Activated effector memory CD4-positive, alpha-beta T cell treated with anti-CD3 and anti-CD28 coated beads, Interleukin-2, amount 50 U/mL, for 16 hours (primary cell): ENCODE data around the gene PDK3.
A peak's percentile ranks its signal among the peaks of the same experiment; 100 is the strongest.

Source experiments
- DNase-seq: peaks from one replicate; pipeline ENCODE4 v3.0.0-alpha.2; 2020

PDK3 gene

GRCh38 chrX:24483596-24483995, 18.5 kb downstream of the PDK3 start:
- no peak for DNase-seq

- DNase-seq: no peak
These were observed 20.2 kb downstream of the PDK3 start for GRCh38 chrX:24485323-24485722.

- DNase-seq: no peak
These were observed 21.0 kb downstream of the PDK3 start for GRCh38 chrX:24485976-24486680.

DNA sequence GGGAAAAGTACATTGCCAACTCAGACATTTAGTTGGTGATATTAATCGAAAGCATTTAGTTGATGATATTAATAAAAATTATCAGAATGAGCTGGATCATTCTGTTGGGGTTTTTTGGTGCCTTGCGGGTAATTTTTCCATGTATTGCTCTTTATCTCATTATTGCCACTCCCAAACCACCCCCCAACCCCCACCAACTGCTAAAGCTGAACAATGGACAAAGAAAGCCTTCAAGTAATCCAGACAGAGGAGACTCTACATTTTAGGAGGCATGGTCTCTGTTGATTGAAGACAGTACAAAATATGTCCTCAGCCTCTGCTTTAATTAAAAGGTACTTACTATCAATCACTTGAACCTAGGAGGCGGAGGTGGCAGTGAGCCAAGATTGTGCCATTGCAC, 22.5 kb downstream of the PDK3 start:
- no peak for DNase-seq

GRCh38 chrX:24491741-24492140, 26.7 kb downstream of the PDK3 start:
- no peak for DNase-seq

GRCh38 chrX:24493740-24494581, 28.9 kb downstream of the PDK3 start:
- DNase-seq: no peak

GRCh38 chrX:24494647-24495075, 29.6 kb downstream of the PDK3 start:
- DNase-seq: no peak

- no peak for DNase-seq
These were observed 30.6 kb downstream of the PDK3 start for GRCh38 chrX:24495700-24496099.

DNA sequence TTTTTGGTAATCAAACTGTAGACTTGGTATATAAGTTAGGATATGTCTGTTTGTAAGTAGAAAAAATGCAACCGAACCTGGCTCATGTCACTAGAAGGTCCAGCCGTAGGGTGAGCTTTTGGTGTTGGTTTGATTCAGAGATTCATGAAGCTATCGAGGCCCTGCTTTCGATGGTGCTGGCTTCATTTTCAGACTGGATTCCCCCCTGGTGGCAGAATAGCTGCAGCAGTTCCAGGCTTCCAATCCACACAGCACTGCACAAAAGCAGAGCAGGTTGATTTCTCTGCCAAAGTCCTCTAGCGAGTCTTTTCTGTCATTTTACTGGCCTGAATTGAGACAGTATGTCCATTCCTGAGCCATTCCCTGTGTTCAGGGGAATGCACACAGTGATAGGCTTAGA, 33.1 kb downstream of the PDK3 start:
- peak; percentile 67 for DNase-seq

GRCh38 chrX:24498975-24499374, 33.9 kb downstream of the PDK3 start:
- DNase-seq: no peak

DNA sequence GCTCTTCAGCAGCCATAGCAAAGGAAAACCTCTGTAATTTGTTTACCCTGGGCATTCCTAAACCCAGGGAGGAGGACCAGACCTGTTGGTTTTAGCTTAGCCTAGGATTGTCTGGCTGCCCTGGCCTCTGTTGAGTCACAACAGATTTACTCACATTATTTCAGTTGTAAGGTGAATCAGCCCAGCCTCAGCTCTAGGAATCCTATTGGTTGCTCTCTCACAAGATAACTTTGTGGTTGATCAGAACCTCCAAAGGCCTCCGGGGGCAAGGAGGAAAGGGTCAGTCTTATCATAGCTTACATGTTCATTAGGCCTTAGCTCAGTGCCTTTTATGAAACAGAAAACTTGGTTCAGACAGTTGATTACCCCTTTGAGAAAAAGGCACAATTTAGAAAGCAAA, 41.0 kb downstream of the PDK3 start:
- no peak for DNase-seq

- no peak for DNase-seq
These were observed 43.3 kb downstream of the PDK3 start for GRCh38 chrX:24508375-24508774.

DNA sequence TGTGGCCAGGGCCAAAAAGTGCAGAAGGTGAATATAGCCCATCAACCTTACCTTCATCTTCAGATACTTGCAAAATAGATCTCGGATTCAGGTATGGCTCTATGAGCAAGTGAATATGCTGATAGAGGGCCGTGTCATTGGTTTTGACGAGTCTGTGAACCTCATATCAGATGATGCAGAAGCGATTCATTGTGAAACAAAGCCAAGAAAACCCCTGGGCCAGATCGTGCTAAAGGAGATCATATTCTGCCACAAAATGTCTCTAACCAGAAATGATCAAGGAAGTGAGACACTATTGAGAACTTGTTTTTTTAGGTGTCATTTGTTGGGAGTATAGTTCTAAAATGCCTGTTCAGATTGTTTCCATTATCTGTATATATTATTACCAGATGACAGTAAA, 48.3 kb downstream of the PDK3 start:
- DNase-seq: no peak

- DNase-seq: no peak
These were observed 50.4 kb downstream of the PDK3 start for GRCh38 chrX:24515447-24515846.

DNA sequence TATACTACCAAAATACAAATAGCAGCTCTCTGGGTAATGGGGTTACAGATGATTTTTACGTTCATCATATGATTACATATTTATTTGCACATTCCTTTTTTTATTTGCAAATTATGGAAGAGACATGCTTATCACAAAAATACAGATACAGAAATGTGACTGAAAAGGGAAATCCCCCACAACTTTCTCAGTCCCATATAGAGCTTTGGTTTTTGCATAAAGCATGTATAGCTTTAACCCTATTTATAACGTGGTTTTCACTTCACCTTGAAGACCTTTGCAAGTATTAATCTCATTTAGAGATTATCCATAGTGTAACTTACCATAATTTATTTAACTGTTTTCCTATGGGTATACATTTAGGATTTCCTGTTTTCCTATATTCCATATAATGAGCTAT, 55.4 kb downstream of the PDK3 start:
- DNase-seq: no peak

DNA sequence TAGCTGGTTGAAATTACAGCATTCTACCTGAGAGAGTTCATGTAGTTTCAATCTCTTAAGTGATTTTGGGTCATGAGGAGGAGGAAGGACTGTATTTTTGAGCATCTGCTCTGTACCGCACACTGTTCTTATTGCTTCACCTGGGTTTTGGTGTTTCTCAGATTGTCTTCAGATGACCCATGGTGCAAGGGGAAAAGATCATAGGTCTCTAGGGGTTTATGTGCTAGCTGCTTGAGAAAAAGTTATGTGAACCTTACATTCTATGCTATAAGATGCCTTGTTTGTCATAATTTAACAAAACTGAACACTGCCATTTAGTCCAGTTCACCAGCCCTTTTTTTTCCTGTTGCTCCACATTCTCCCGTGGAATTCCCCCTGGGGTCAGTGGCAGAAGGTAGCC, 60.4 kb downstream of the PDK3 start:
- DNase-seq: no peak

- no peak for DNase-seq
These were observed 61.5 kb downstream of the PDK3 start for GRCh38 chrX:24526616-24527015.

- DNase-seq: no peak
These were observed 63.5 kb downstream of the PDK3 start for GRCh38 chrX:24528605-24529004.

GRCh38 chrX:24536551-24536950, 71.5 kb downstream of the PDK3 start:
- no peak for DNase-seq

- no peak for DNase-seq
These were observed 77.7 kb downstream of the PDK3 start for GRCh38 chrX:24542756-24543155.

DNA sequence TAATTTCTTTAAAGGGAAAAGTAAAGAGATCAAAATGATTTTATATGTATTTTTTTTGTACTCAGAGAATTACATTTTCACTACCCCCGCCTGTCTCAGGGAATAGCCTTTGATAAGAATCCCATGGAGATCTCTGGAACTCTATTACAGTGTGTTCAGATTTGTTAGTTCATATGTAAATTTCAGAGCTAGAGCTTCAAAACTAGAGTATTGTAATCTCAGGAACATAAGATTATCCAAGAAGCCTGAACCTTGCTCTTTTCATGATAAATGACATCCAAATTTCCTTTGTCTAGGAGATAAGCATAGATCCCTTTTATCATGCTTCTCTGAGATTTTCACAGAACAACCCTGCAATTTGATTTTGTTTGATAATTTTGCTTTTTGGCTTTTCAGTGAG, 82.9 kb downstream of the PDK3 start:
- DNase-seq: no peak

DNA sequence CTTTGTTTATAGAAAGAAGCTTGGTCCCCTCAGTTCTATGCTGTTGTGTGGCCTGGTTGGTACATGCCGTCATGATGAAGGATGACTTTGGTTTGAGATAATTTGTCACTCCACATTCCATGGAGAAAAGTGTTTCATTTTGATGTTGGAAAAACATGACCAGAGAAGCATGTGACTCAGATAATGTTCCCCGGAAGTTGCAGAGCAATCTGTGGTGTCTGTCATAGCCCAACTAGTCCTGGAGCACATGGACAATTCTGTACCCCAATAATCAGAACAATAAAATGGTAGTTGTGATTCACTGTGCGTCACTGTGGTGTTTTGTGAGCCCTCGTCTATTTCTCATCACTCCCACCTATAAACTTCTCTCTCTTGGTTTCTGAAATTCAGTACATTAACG, 85.1 kb downstream of the PDK3 start:
- no peak for DNase-seq

GRCh38 chrX:24553011-24553410, 87.9 kb downstream of the PDK3 start:
- DNase-seq: no peak

DNA sequence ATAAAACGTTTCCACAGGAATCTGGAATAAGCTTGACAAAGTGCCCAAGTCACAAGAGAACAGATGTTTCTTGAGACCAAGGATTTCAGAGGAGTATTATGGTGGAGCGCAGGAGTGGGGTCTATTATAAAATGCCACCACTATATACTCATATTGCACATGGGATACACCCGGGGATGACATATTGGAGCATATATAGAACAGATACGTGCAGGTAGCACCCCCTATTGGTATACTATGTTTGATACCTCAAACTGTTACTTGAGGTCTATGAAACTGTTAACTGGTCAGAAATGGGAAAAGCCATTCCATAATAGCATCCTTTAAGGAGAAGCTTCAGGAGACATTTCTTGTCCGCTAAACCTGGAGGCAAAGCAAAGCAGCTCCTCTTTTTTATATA, 96.0 kb downstream of the PDK3 start:
- DNase-seq: no peak
